ENCODE data around the gene TRIM15.

TRIM15 gene

GRCh38 chr6:30211306-30211705 is 48.0 kb downstream of the TRIM15 start:
- peaks cover 44% of the 10 kb centered on the region for H3K4me1 ChIP-seq (ENCODE audit: control insufficient read depth, insufficient read depth, low read length)

DNA sequence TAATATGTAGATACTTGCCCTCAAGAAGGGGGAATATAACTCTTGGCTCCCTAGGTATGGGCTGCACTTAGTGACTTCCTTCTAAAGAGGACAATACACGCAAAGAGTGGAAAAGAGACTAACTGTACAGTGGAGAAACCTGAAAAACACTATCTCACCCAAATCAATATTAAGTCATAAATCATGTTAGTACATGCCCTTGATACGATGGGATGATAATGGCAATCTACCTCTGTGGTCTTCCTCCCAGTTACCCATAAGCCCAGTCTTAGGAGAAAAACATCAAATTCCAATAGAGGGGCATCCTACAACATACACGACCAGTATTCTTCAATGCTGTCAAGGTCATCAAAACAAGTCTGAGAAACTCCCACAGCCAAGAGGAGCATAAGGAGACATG is 48.6 kb downstream of the TRIM15 start:
- Histone ChIP-seq H3K36me3 (ENCODE audit: control insufficient read depth in 2 of 2, insufficient read depth in 1 of 2, low read length in 2 of 2) (no peaks in the 10 kb centered on the region), H3K9me3 (ENCODE audit: control insufficient read depth, insufficient read depth, low read depth, low read length) (no peaks in the 10 kb centered on the region), H3K27ac (ENCODE audit: extremely low read depth, low read depth, low read length) (no peak overlapping the region), H3K4me1 (ENCODE audit: control insufficient read depth, insufficient read depth, low read length) (peaks cover 41% of the 10 kb centered on the region), H3K4me3 (ENCODE audit: low read depth, low read length) (peak overlapping the region; percentile 93)
- no peak for TF ChIP-seq ZNF488 (tag by site-specific recombination; IDR thresholded peaks at IDR 0.05)
- no peak for TF ChIP-seq ZNF692 (tag by site-specific recombination; IDR thresholded peaks at IDR 0.05)
- TF ChIP-seq, protein P1, sequence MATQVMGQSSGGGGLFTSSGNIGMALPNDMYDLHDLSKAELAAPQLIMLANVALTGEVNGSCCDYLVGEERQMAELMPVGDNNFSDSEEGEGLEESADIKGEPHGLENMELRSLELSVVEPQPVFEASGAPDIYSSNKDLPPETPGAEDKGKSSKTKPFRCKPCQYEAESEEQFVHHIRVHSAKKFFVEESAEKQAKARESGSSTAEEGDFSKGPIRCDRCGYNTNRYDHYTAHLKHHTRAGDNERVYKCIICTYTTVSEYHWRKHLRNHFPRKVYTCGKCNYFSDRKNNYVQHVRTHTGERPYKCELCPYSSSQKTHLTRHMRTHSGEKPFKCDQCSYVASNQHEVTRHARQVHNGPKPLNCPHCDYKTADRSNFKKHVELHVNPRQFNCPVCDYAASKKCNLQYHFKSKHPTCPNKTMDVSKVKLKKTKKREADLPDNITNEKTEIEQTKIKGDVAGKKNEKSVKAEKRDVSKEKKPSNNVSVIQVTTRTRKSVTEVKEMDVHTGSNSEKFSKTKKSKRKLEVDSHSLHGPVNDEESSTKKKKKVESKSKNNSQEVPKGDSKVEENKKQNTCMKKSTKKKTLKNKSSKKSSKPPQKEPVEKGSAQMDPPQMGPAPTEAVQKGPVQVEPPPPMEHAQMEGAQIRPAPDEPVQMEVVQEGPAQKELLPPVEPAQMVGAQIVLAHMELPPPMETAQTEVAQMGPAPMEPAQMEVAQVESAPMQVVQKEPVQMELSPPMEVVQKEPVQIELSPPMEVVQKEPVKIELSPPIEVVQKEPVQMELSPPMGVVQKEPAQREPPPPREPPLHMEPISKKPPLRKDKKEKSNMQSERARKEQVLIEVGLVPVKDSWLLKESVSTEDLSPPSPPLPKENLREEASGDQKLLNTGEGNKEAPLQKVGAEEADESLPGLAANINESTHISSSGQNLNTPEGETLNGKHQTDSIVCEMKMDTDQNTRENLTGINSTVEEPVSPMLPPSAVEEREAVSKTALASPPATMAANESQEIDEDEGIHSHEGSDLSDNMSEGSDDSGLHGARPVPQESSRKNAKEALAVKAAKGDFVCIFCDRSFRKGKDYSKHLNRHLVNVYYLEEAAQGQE (tag by site-specific recombination; IDR thresholded peaks at IDR 0.05) = no peak
- no peak for TF ChIP-seq ZNF391 (tag by site-specific recombination; IDR thresholded peaks at IDR 0.05; ENCODE audit: borderline replicate concordance, low read depth)
- TF ChIP-seq ZBTB21 (tag by site-specific recombination; IDR thresholded peaks at IDR 0.05) = no peak
- no peak for TF ChIP-seq PATZ1 (tag by site-specific recombination; IDR thresholded peaks at IDR 0.05)
- no peak for TF ChIP-seq ZNF266 (tag by site-specific recombination; IDR thresholded peaks at IDR 0.05; ENCODE audit: low read depth)
- POLR2A ChIA-PET = interaction anchor here (2.5 kb wide), 1 partner anchor 114 kb away, joined by 24 read pairs; the partner anchor contains the start of gene TRIM39
- CTCF ChIA-PET = interaction anchor here (0.5 to 2.5 kb wide), 5 partner anchors 8 to 81 kb away, joined by 4 to 11 read pairs (median 6); no protein-coding TSS in a partner anchor

More at GRCh38 chr6:30211306-30211705, 48.0 kb downstream of the TRIM15 start:
- TF ChIP-seq ZNF670 (tag by site-specific recombination; IDR thresholded peaks at IDR 0.05; ENCODE audit: low read depth) (no peak), SCRT2 (tag by site-specific recombination; IDR thresholded peaks at IDR 0.05) (peak; percentile 76), GLI4 (tag by site-specific recombination; IDR thresholded peaks at IDR 0.05) (no peak)
- Histone ChIP-seq H3K27ac (ENCODE audit: extremely low read depth, low read depth, low read length) (no peak overlapping the region), H3K36me3 (ENCODE audit: control insufficient read depth in 2 of 2, insufficient read depth in 1 of 2, low read length in 2 of 2) (no peaks in the 10 kb centered on the region), H3K4me3 (ENCODE audit: low read depth, low read length) (no peak overlapping the region), H3K9me3 (ENCODE audit: control insufficient read depth, insufficient read depth, low read depth, low read length) (no peaks in the 10 kb centered on the region)
- POLR2A ChIA-PET = no interaction called here
- CTCF ChIA-PET = interaction anchor here (0.7 to 1.5 kb wide), 2 partner anchors 8 to 80 kb away, joined by 4 to 6 read pairs; no protein-coding TSS in a partner anchor

GRCh38 chr6:30212865-30213666 is 49.7 kb downstream of the TRIM15 start, which contains the start of gene TRIM26:
Gene TRIM26 (minus strand): TSS chr6:30213406. CDS start chr6:30199103, 14,303 bp downstream.
- H3K36me3 ChIP-seq (ENCODE audit: control insufficient read depth in 2 of 2, insufficient read depth in 1 of 2, low read length in 2 of 2) = no peaks in the 10 kb centered on the region
- H3K27ac ChIP-seq (ENCODE audit: extremely low read depth, low read depth, low read length) = peak within 1 kb of the TSS; percentile 88
- H3K9me3 ChIP-seq (ENCODE audit: control insufficient read depth, insufficient read depth, low read depth, low read length) = no peaks in the 10 kb centered on the region
- CTCF ChIA-PET = interaction anchor here (0.7 to 2.5 kb wide), 6 partner anchors 9 to 405 kb away, joined by 3 to 11 read pairs (median 4); partner anchors contain the start of gene MRPS18B
- POLR2A ChIA-PET = interaction anchor here (0.6 to 2.5 kb wide), 28 partner anchors 8 to 571 kb away, joined by 3 to 24 read pairs (median 4); partner anchors contain the start of genes POLR1H, PPP1R11 and TRIM39
- peak within 1 kb of the TSS; percentile 93 for H3K4me3 ChIP-seq (ENCODE audit: low read depth, low read length)
- H3K4me1 ChIP-seq (ENCODE audit: control insufficient read depth, insufficient read depth, low read length) = peaks cover 31% of the 10 kb centered on the region
- TF ChIP-seq ZNF366 (tag by site-specific recombination; conservative IDR thresholded peaks at IDR 0.05) (peak; percentile 66), SCRT2 (tag by site-specific recombination; IDR thresholded peaks at IDR 0.05) (peak; percentile 60), ZNF341 (tag by site-specific recombination; IDR thresholded peaks at IDR 0.05; ENCODE audit: low read depth) (peak; percentile 85), ZNF2 (tag by site-specific recombination; IDR thresholded peaks at IDR 0.05) (peak; percentile 57), PRDM1 (tag by site-specific recombination; IDR thresholded peaks at IDR 0.05) (peak; percentile 82), ZNF660 (tag by site-specific recombination; IDR thresholded peaks at IDR 0.05) (peak; percentile 65), ZNF26 (tag by site-specific recombination; IDR thresholded peaks at IDR 0.05) (no peak)
- TF ChIP-seq, protein P2, sequence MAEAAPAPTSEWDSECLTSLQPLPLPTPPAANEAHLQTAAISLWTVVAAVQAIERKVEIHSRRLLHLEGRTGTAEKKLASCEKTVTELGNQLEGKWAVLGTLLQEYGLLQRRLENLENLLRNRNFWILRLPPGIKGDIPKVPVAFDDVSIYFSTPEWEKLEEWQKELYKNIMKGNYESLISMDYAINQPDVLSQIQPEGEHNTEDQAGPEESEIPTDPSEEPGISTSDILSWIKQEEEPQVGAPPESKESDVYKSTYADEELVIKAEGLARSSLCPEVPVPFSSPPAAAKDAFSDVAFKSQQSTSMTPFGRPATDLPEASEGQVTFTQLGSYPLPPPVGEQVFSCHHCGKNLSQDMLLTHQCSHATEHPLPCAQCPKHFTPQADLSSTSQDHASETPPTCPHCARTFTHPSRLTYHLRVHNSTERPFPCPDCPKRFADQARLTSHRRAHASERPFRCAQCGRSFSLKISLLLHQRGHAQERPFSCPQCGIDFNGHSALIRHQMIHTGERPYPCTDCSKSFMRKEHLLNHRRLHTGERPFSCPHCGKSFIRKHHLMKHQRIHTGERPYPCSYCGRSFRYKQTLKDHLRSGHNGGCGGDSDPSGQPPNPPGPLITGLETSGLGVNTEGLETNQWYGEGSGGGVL (tag by site-specific recombination; IDR thresholded peaks at IDR 0.05) = peak; percentile 45

Measured in HEK293 (cell line).